DOHH2 (cell line): Measurements from ENCODE around the gene SS18L1.

ENCODE experiments used
- H3F3A ChIP-seq: fragments of 200-600 bp; sonication (generic), shearing (Covaris generic); 2 replicates; pipeline ENCODE4 v1.6.0; 2016; ENCODE audit warnings: antibody characterized with exemption, mild to moderate bottlenecking; ENCODE audit not compliant: control insufficient read depth, insufficient read depth
- H3K27ac ChIP-seq: fragments of 200-600 bp; sonication (generic); 2 replicates; pipeline ENCODE4 v1.5.1; 2014; ENCODE audit warnings: low read depth, mild to moderate bottlenecking, low read length, moderate library complexity
- H3K27me3 ChIP-seq: fragments of 200-600 bp; sonication (generic); 2 replicates; pipeline ENCODE4 v1.6.1; 2014; ENCODE audit warnings: mild to moderate bottlenecking, low read length, mixed read lengths; ENCODE audit not compliant: control insufficient read depth
- H3K36me3 ChIP-seq: fragments of 200-600 bp; sonication (generic); 2 replicates; pipeline ENCODE4 v1.6.1; 2014; ENCODE audit warnings: mild to moderate bottlenecking, low read length, moderate library complexity, mixed read lengths; ENCODE audit not compliant: control insufficient read depth
- H3K4me1 ChIP-seq: fragments of 200-600 bp; sonication (generic); 2 replicates; pipeline ENCODE4 v1.6.1; 2014; ENCODE audit warnings: mild to moderate bottlenecking, low read length, mixed read lengths; ENCODE audit not compliant: control insufficient read depth
- H3K4me2 ChIP-seq: fragments of 200-600 bp; sonication (generic); 2 replicates; pipeline ENCODE4 v1.6.0; 2014; ENCODE audit warnings: mild to moderate bottlenecking, low read length, moderate library complexity
- H3K4me3 ChIP-seq: fragments of 200-600 bp; sonication (generic); 2 replicates; pipeline ENCODE4 v1.5.1; 2014; ENCODE audit warnings: mild to moderate bottlenecking, low read length, mixed read lengths
- H3K79me2 ChIP-seq: fragments of 200-600 bp; sonication (generic); 2 replicates; pipeline ENCODE4 v1.6.1; 2014; ENCODE audit warnings: mild to moderate bottlenecking, low read length, mixed read lengths; ENCODE audit not compliant: control insufficient read depth
- H3K9me2 ChIP-seq: fragments of 200-600 bp; sonication (generic); replicated peaks from 2 replicates; pipeline ENCODE4 v1.6.1; 2014; ENCODE audit warnings: mild to moderate bottlenecking, low read length, mixed read lengths; ENCODE audit not compliant: control insufficient read depth
- H3K9me3 ChIP-seq: fragments of 200-600 bp; sonication (generic); 2 replicates; pipeline ENCODE4 v1.6.1; 2014; ENCODE audit warnings: antibody characterized with exemption, low read length, mixed read lengths; ENCODE audit not compliant: control insufficient read depth, insufficient read depth
- H4K20me1 ChIP-seq: fragments of 200-600 bp; sonication (generic); 2 replicates; pipeline ENCODE4 v1.6.0; 2014; ENCODE audit warnings: low read depth, mild to moderate bottlenecking, antibody characterized with exemption, low read length, moderate library complexity; ENCODE audit not compliant: control insufficient read depth, insufficient read depth
- EZH2phosphoT487 ChIP-seq: fragments of 200-600 bp; sonication (generic); IDR thresholded peaks from 2 replicates; pipeline ENCODE4 v1.6.1; 2017; ENCODE audit warnings: borderline replicate concordance, mild to moderate bottlenecking, antibody characterized with exemption, low read length, moderate library complexity, mixed read lengths
- TF ChIP-seq, protein P1 (sequence below): fragments of 200-600 bp; sonication (generic); IDR thresholded peaks from one replicate; pipeline ENCODE4 v1.5.1; 2014; ENCODE audit warnings: antibody characterized with exemption, mild to moderate bottlenecking, low read depth, low read length; ENCODE audit not compliant: poor library complexity, severe bottlenecking

Gene SS18L1

GRCh38 chr20:62227977-62228958, 84.7 kb downstream of the SS18L1 start:
- H3K79me2 ChIP-seq = no peaks in the 10 kb centered on the region
- no peak overlapping the region for H3K4me2 ChIP-seq
- no peaks in the 10 kb centered on the region for H4K20me1 ChIP-seq
- no peaks in the 10 kb centered on the region for H3K27me3 ChIP-seq
- H3K36me3 ChIP-seq = no peaks in the 10 kb centered on the region
- no peaks in the 10 kb centered on the region; the same call in 1 of the 2 replicates for H3K9me3 ChIP-seq
- H3K9me2 ChIP-seq = no peaks in the 10 kb centered on the region
- H3F3A ChIP-seq = no peaks in the 10 kb centered on the region
- no peak for TF ChIP-seq EZH2phosphoT487
- TF ChIP-seq, protein P1, sequence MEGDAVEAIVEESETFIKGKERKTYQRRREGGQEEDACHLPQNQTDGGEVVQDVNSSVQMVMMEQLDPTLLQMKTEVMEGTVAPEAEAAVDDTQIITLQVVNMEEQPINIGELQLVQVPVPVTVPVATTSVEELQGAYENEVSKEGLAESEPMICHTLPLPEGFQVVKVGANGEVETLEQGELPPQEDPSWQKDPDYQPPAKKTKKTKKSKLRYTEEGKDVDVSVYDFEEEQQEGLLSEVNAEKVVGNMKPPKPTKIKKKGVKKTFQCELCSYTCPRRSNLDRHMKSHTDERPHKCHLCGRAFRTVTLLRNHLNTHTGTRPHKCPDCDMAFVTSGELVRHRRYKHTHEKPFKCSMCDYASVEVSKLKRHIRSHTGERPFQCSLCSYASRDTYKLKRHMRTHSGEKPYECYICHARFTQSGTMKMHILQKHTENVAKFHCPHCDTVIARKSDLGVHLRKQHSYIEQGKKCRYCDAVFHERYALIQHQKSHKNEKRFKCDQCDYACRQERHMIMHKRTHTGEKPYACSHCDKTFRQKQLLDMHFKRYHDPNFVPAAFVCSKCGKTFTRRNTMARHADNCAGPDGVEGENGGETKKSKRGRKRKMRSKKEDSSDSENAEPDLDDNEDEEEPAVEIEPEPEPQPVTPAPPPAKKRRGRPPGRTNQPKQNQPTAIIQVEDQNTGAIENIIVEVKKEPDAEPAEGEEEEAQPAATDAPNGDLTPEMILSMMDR = no peak
- H3K4me3 ChIP-seq = no peak overlapping the region
- H3K4me1 ChIP-seq = no peaks in the 10 kb centered on the region
- no peak overlapping the region for H3K27ac ChIP-seq

DNA sequence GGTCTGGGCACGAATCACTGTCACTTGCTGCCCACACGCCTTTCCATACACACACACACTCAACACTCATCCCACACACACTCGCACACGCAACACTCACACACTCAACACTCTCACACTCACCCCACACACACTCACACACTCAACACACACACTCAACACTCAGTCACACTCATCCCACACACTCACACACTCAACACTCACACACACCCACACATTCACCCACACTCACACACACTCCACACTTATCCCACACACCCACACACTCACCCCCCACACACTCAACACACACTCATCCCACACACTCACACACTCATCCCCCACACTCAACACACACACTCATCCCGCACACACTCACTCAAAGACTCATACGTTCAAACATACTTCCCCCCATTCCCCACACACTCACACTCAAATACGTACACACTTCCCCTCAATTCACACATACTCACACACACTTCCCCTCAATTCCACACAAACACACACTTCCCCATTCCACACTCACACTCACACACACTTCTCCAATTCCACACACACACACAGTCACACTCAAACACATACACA, 85.5 kb downstream of the SS18L1 start:
- Histone ChIP-seq H3K4me2 (no peak overlapping the region), H3K9me3 (no peaks in the 10 kb centered on the region; the same call in 1 of the 2 replicates), H3K4me1 (no peaks in the 10 kb centered on the region), H3K4me3 (no peak overlapping the region), H3K27me3 (no peaks in the 10 kb centered on the region), H4K20me1 (no peaks in the 10 kb centered on the region), H3F3A (no peaks in the 10 kb centered on the region), H3K9me2 (no peaks in the 10 kb centered on the region), H3K79me2 (no peaks in the 10 kb centered on the region), H3K27ac (no peak overlapping the region), H3K36me3 (no peaks in the 10 kb centered on the region)
- TF ChIP-seq, protein P1 = no peak
- TF ChIP-seq EZH2phosphoT487 = no peak

- no peaks in the 10 kb centered on the region; the same call in 1 of the 2 replicates for H3K9me3 ChIP-seq
- H3K27me3 ChIP-seq = no peaks in the 10 kb centered on the region
- H3K4me3 ChIP-seq = no peak overlapping the region
- H3K4me2 ChIP-seq = no peak overlapping the region
- no peaks in the 10 kb centered on the region for H3K9me2 ChIP-seq
- H3K36me3 ChIP-seq = no peaks in the 10 kb centered on the region
- H3F3A ChIP-seq = no peaks in the 10 kb centered on the region
- H4K20me1 ChIP-seq = no peaks in the 10 kb centered on the region
- H3K27ac ChIP-seq = no peak overlapping the region
- TF ChIP-seq, protein P1 = no peak
- no peak for TF ChIP-seq EZH2phosphoT487
- no peaks in the 10 kb centered on the region for H3K4me1 ChIP-seq
- H3K79me2 ChIP-seq = no peaks in the 10 kb centered on the region
These were observed 86.1 kb downstream of the SS18L1 start for GRCh38 chr20:62229667-62230066.
